Endodermal cell (in vitro differentiated cells): ENCODE measurements around the gene SLC52A3. TPM values are rescaled to one million over a fixed set of nuclear protein-coding genes. Genes with fewer than 3 reads are reported as not detected.

Experiments used
- DNase-seq: peaks from one replicate; pipeline ENCODE4 v3.0.0-alpha.2; 2017
- H3K27ac ChIP-seq: 2 replicates; pipeline ENCODE4 v1.5.1; 2013; ENCODE audit warnings: mild to moderate bottlenecking, low read depth, low read length, moderate library complexity
- H3K27me3 ChIP-seq: 2 replicates; pipeline ENCODE4 v1.6.1; 2013; ENCODE audit warnings: mild to moderate bottlenecking, low read length, moderate library complexity; ENCODE audit not compliant: insufficient read depth, control insufficient read depth, poor library complexity, severe bottlenecking
- H3K36me3 ChIP-seq: 2 replicates; pipeline ENCODE4 v1.7.0; 2013; ENCODE audit warnings: mild to moderate bottlenecking, low read length, moderate library complexity; ENCODE audit not compliant: control insufficient read depth, insufficient read depth
- H3K4me1 ChIP-seq: one replicate; pipeline ENCODE4 v1.7.0; 2013; ENCODE audit warnings: low read length; ENCODE audit not compliant: control insufficient read depth, insufficient read depth
- H3K4me3 ChIP-seq: 2 replicates; pipeline ENCODE4 v1.5.1; 2013; ENCODE audit warnings: mild to moderate bottlenecking, low read length, moderate library complexity
- H3K9ac ChIP-seq: 2 replicates; pipeline ENCODE4 v1.6.1; 2013; ENCODE audit warnings: mild to moderate bottlenecking, low read length, moderate library complexity; ENCODE audit not compliant: poor library complexity, severe bottlenecking; ENCODE audit errors: extremely low read depth
- H3K9me3 ChIP-seq: 2 replicates; pipeline ENCODE4 v1.6.1; 2013; ENCODE audit warnings: mild to moderate bottlenecking, low read length, moderate library complexity; ENCODE audit not compliant: control insufficient read depth
- H3K27ac Mint-ChIP-seq: 2 replicates; pipeline ENCODE4 v1.8.0; 2020; ENCODE audit warnings: mixed read lengths
- H3K27me3 Mint-ChIP-seq: 2 replicates; pipeline ENCODE4 v1.8.0; 2021; ENCODE audit warnings: mild to moderate bottlenecking, mixed read lengths; ENCODE audit not compliant: insufficient read depth
- H3K36me3 Mint-ChIP-seq: 2 replicates; pipeline ENCODE4 v1.8.0; 2020; ENCODE audit warnings: low read depth, mixed read lengths
- H3K4me1 Mint-ChIP-seq: 2 replicates; pipeline ENCODE4 v1.8.0; 2020; ENCODE audit warnings: mixed read lengths
- H3K4me3 Mint-ChIP-seq: 2 replicates; pipeline ENCODE4 v1.8.0; 2020; ENCODE audit warnings: mild to moderate bottlenecking, moderate library complexity, mixed read lengths
- H3K9me3 Mint-ChIP-seq: 2 replicates; pipeline ENCODE4 v1.8.0; 2020; ENCODE audit warnings: mild to moderate bottlenecking, mixed read lengths
- WGBS, 2 experiments: methylation state at CpG; one replicate each; pipeline versions ENCODE4 v1.1.5 to v1.1.7; 2013; ENCODE audit warnings: missing lambda C conversion rate in 2 of 2, mixed read lengths in 1 of 2; ENCODE audit not compliant: insufficient coverage in 1 of 2, insufficient read length in 1 of 2; 5-methylcytosine and 5-hydroxymethylcytosine counted together
- total RNA-seq, 2 donors: library from RNA; stranded (reverse); fragmentation: NEBNext Ultra II Directional in 1 of 2; extraction: Animal tissue kit (Norgen Biotek cat#: 25700) in 1 of 2; gene quantifications; 2 replicates in 1 of 2; 3 replicates in 1 of 2; pipeline ENCODE4 v1.2.1, GENCODE V29; 2021
- TF ChIP-seq, protein P1 (sequence below): fragments of 200-600 bp; sonication (generic); conservative IDR thresholded peaks from 2 replicates; pipeline ENCODE4 v1.5.0; 2021; ENCODE audit warnings: antibody characterized with exemption, mild to moderate bottlenecking

The SLC52A3 gene
- total RNA-seq, 2 donors from 2014 or later: 3.1 to 5.7 TPM

DNA sequence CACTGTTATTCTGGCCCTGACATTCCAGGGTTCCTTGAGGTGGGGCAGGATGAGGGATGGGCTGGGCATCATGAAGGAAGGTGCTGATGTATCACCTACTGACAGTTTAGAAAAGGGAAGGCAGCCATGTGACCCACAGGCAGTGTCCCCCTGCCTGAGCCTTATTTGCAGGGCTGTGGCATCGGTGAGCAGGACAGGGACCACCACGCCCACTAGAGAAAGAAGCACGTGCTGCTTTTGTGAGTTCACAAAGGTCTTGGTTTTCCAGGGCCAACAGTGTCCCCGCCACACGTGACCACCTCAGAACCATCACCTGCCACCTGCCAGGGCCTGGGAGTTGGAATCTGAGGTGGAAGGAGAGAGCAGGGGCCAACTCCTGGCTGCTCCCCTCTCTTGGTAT is 49.2 kb downstream of the SLC52A3 start:
- 80 to 84% methylated on average over 5 of the region's 5 CpGs for WGBS, 2 experiments
- Mint-ChIP-seq H3K4me1 (no peaks in the 10 kb centered on the region), H3K36me3 (no peaks in the 10 kb centered on the region), H3K4me3 (no peak overlapping the region), H3K27me3 (peaks cover 37% of the 10 kb centered on the region), H3K27ac (no peak overlapping the region), H3K9me3 (no peaks in the 10 kb centered on the region)
- no peak for DNase-seq
- H3K27ac ChIP-seq: no peak overlapping the region
- no peak overlapping the region for H3K9ac ChIP-seq
- no peaks in the 10 kb centered on the region for H3K4me1 ChIP-seq
- no peaks in the 10 kb centered on the region for H3K9me3 ChIP-seq
- H3K27me3 ChIP-seq: no peaks in the 10 kb centered on the region
- TF ChIP-seq, protein P1, sequence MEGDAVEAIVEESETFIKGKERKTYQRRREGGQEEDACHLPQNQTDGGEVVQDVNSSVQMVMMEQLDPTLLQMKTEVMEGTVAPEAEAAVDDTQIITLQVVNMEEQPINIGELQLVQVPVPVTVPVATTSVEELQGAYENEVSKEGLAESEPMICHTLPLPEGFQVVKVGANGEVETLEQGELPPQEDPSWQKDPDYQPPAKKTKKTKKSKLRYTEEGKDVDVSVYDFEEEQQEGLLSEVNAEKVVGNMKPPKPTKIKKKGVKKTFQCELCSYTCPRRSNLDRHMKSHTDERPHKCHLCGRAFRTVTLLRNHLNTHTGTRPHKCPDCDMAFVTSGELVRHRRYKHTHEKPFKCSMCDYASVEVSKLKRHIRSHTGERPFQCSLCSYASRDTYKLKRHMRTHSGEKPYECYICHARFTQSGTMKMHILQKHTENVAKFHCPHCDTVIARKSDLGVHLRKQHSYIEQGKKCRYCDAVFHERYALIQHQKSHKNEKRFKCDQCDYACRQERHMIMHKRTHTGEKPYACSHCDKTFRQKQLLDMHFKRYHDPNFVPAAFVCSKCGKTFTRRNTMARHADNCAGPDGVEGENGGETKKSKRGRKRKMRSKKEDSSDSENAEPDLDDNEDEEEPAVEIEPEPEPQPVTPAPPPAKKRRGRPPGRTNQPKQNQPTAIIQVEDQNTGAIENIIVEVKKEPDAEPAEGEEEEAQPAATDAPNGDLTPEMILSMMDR: no peak
- no peaks in the 10 kb centered on the region for H3K36me3 ChIP-seq
- H3K4me3 ChIP-seq: no peak overlapping the region

GRCh38 chr20:717832-718231 is 50.5 kb downstream of the SLC52A3 start:
- WGBS, 2 experiments: 88 to 91% methylated on average over 5 of the region's 5 CpGs
- Histone ChIP-seq H3K4me3 (no peak overlapping the region), H3K9me3 (no peaks in the 10 kb centered on the region), H3K4me1 (no peaks in the 10 kb centered on the region), H3K9ac (no peak overlapping the region), H3K27ac (no peak overlapping the region), H3K27me3 (no peaks in the 10 kb centered on the region), H3K36me3 (no peaks in the 10 kb centered on the region)
- no peaks in the 10 kb centered on the region for H3K4me1 Mint-ChIP-seq
- H3K27ac Mint-ChIP-seq: no peak overlapping the region
- TF ChIP-seq, protein P1: no peak
- peaks cover 5% of the 10 kb centered on the region for H3K9me3 Mint-ChIP-seq
- H3K36me3 Mint-ChIP-seq: no peaks in the 10 kb centered on the region
- DNase-seq: no peak
- peaks cover 26% of the 10 kb centered on the region for H3K27me3 Mint-ChIP-seq
- H3K4me3 Mint-ChIP-seq: no peak overlapping the region

GRCh38 chr20:717271-717670 is 51.0 kb downstream of the SLC52A3 start:
- Histone ChIP-seq H3K4me3 (no peak overlapping the region), H3K27ac (no peak overlapping the region), H3K4me1 (no peaks in the 10 kb centered on the region), H3K27me3 (no peaks in the 10 kb centered on the region), H3K9me3 (no peaks in the 10 kb centered on the region), H3K9ac (no peak overlapping the region), H3K36me3 (no peaks in the 10 kb centered on the region)
- 84 to 85% methylated on average over 7 of the region's 7 CpGs for WGBS, 2 experiments
- Mint-ChIP-seq H3K4me3 (no peak overlapping the region), H3K36me3 (no peaks in the 10 kb centered on the region), H3K27ac (no peak overlapping the region), H3K9me3 (peaks cover 5% of the 10 kb centered on the region), H3K4me1 (no peaks in the 10 kb centered on the region), H3K27me3 (peaks cover 20% of the 10 kb centered on the region)
- TF ChIP-seq, protein P1: no peak
- DNase-seq: no peak
